Prostate gland (tissue), 2 donors: ENCODE data around the gene HIBCH. TPM values are rescaled to one million over a fixed set of nuclear protein-coding genes. Genes with fewer than 3 reads are reported as not detected.
"Not testable (repeated sequence)": the region's sequence is repeated elsewhere in the genome, so short reads cannot be mapped to it uniquely, and the experiment has no call there.

Experiments
- DNase-seq: peaks from one replicate; pipeline ENCODE4 v3.0.0-alpha.2; 2019; ENCODE audit warnings: low spot score
- H3K27ac ChIP-seq, 2 donors: fragments of 200-600 bp; sonication (generic); 2 replicates each; pipeline ENCODE4 v1.5.1; 2017 to 2019
- H3K27me3 ChIP-seq: fragments of 200-600 bp; sonication (generic); replicated peaks from 2 replicates; pipeline ENCODE4 v1.5.1; 2019; ENCODE audit not compliant: insufficient read depth
- H3K36me3 ChIP-seq, 2 donors: fragments of 200-600 bp; sonication (generic); 1 replicate in 1 of 2; 2 replicates in 1 of 2; pipeline versions ENCODE4 v1.5.1 to v1.8.1; 2017 to 2019
- H3K4me1 ChIP-seq: fragments of 200-600 bp; sonication (generic); replicated peaks from 2 replicates; pipeline ENCODE4 v1.5.1; 2019
- H3K4me3 ChIP-seq, 2 donors: fragments of 200-600 bp; sonication (generic); 2 replicates each; pipeline ENCODE4 v1.5.1; 2017 to 2019
- H3K9me3 ChIP-seq: fragments of 200-600 bp; sonication (generic); 2 replicates; pipeline ENCODE4 v1.5.1; 2017
- POLR2A ChIP-seq: fragments of 450-650 bp; IDR thresholded peaks from one replicate; pipeline ENCODE4 v1.6.1; 2016; ENCODE audit warnings: antibody characterized with exemption, mild to moderate bottlenecking
- POLR2AphosphoS5 ChIP-seq: sonication (generic); formaldehyde crosslinking; IDR thresholded peaks from one replicate; pipeline ENCODE4 v1.6.1; 2017; ENCODE audit warnings: antibody characterized with exemption
- WGBS: methylation state at CpG from one replicate; pipeline ENCODE4 v1.1.5; 2018; 5-methylcytosine and 5-hydroxymethylcytosine counted together
- intact Hi-C: fragments of 100-400 bp; cut with DNase I; formaldehyde crosslinking; loops from one replicate; pipeline ENCODE4 v1.14.2; 2022
- total RNA-seq, 2 donors: library from RNA; depleted of rRNA; stranded (reverse); fragments of >200 nt; gene quantifications; one replicate each; pipeline ENCODE4 v1.1.0, GENCODE V29; 2016
- TF ChIP-seq, protein P1 (sequence below), 4 experiments: fragments of 200-600 bp in 2 of 4; fragments of 450-650 bp in 2 of 4; sonication (generic) in 2 of 4; IDR thresholded peaks; 1 replicate in 3 of 4; 2 replicates in 1 of 4; pipeline ENCODE4 v1.5.1; 2016 to 2019; ENCODE audit warnings: antibody characterized with exemption in 4 of 4, mild to moderate bottlenecking in 2 of 4, moderate library complexity in 2 of 4

HIBCH gene
- total RNA-seq, 2 donors from 2014 or later: 25.3 to 27.8 TPM

- Histone ChIP-seq H3K27ac (no peak overlapping the region), H3K27me3 (no peaks in the 10 kb centered on the region), H3K4me1 (no peaks in the 10 kb centered on the region), H3K9me3 (no peaks in the 10 kb centered on the region), H3K36me3 (no peaks in the 10 kb centered on the region), H3K4me3 (no peak overlapping the region)
- no peak for DNase-seq
- TF ChIP-seq, protein P1, sequence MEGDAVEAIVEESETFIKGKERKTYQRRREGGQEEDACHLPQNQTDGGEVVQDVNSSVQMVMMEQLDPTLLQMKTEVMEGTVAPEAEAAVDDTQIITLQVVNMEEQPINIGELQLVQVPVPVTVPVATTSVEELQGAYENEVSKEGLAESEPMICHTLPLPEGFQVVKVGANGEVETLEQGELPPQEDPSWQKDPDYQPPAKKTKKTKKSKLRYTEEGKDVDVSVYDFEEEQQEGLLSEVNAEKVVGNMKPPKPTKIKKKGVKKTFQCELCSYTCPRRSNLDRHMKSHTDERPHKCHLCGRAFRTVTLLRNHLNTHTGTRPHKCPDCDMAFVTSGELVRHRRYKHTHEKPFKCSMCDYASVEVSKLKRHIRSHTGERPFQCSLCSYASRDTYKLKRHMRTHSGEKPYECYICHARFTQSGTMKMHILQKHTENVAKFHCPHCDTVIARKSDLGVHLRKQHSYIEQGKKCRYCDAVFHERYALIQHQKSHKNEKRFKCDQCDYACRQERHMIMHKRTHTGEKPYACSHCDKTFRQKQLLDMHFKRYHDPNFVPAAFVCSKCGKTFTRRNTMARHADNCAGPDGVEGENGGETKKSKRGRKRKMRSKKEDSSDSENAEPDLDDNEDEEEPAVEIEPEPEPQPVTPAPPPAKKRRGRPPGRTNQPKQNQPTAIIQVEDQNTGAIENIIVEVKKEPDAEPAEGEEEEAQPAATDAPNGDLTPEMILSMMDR (IDR thresholded peaks at IDR 0.05): no peak
- TF ChIP-seq POLR2A (no peak), POLR2AphosphoS5 (no peak)
- 74% methylated on average over 1 of the region's 1 CpG for WGBS
- intact Hi-C loops: no loop called here
Observed at GRCh38 chr2:190338453-190338852, 18.8 kb upstream of the HIBCH start.

- no peaks in the 10 kb centered on the region for H3K27me3 ChIP-seq
- H3K9me3 ChIP-seq: no peaks in the 10 kb centered on the region
- no peak for DNase-seq
- H3K27ac ChIP-seq: no peak overlapping the region
- no peak overlapping the region for H3K4me3 ChIP-seq
- H3K36me3 ChIP-seq: no peaks in the 10 kb centered on the region
- TF ChIP-seq, protein P1 (IDR thresholded peaks at IDR 0.05): no peak
- TF ChIP-seq POLR2A: no peak
- TF ChIP-seq POLR2AphosphoS5: no peak
- whole genome bisulfite sequencing: over 99% methylated on average over 2 of the region's 2 CpGs
- no peaks in the 10 kb centered on the region for H3K4me1 ChIP-seq
- intact Hi-C loops: no loop called here
Observed at GRCh38 chr2:190336420-190336819, 16.8 kb upstream of the HIBCH start.

DNA sequence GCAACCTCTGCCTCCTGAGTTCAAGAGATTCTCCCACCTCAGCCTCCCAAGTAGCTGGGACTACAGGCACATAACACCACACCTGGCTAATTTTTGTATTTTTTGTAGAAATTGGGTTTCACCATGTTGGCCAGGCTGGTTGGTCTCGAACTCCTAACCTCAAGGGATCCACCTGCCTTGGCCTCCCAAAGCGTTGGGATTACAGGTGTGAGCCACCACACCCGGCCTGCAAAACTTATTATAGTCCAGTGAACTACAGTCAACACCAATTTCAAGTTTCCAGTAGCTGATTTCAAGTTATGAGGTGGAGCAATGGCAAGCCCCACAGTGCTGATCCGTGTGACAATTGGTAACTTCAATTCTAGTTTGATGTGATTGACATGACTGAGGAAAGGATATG lies 16.0 kb upstream of the HIBCH start:
- H3K9me3 ChIP-seq, H3K27ac ChIP-seq, intact Hi-C loops: not testable (repeated sequence)

DNA sequence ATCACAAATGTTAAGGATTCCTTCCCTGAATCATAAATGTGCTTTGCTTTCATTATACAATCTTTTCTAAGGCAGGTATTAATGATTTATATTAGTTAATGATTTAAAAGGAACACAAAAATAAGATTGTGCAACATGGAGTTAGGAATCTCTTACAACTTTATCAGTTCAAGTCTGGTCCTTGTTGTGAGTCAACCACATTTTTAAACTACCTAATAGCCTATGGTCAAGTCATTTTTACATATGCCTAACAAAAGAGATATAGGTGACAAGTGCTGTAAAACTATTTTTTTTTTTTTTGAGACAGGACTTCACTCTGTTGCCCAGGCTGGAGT lies 15.6 kb upstream of the HIBCH start:
- no peak overlapping the region for H3K4me3 ChIP-seq
- intact Hi-C loops: no loop called here
- DNase-seq: no peak
- no peaks in the 10 kb centered on the region for H3K4me1 ChIP-seq
- no peaks in the 10 kb centered on the region for H3K9me3 ChIP-seq
- TF ChIP-seq POLR2AphosphoS5: no peak
- no peak for TF ChIP-seq POLR2A
- TF ChIP-seq, protein P1 (IDR thresholded peaks at IDR 0.05): no peak
- H3K27me3 ChIP-seq: no peaks in the 10 kb centered on the region
- H3K36me3 ChIP-seq: no peaks in the 10 kb centered on the region
- no peak overlapping the region for H3K27ac ChIP-seq

More for the DNA sequence above, 16.0 kb upstream of the HIBCH start:
- H3K36me3 ChIP-seq, DNase-seq, H3K4me1 ChIP-seq, H3K27me3 ChIP-seq, H3K4me3 ChIP-seq: not testable (repeated sequence)
- 94% methylated on average over 4 of the region's 4 CpGs for WGBS

DNA sequence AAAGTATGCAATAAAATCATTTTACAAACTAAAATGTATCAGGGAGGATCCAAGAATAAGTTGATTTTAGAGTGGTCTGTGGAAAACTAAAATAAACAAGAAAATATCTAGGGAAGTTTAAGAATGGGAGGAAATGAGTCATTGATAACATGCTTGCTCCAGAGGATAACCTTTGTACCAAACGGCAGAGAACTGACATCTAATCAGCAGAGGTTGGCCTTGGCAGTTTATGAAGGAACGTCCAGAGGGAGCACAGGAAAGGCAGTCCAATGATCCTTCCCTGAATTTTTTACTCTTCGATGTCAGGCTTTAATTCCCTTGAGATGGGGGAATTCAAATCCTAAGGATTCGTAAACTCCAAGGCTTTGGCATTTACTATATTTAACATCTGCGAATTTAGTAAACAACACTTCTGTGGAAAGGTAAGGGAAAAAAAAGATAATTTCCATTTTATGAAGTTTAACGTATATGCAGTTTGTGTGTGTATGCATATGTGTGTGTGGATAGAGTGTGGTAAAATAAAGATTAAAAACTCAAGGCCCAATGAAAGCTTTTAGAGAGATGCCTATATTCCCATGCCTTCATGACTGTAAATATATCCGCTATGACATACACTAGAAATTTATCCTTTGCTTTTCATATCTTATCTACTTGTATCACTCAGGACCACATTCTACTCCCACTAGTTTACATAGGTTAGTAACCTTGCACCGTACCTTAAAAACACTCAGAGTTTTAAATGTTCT lies 15.0 kb upstream of the HIBCH start:
- Histone ChIP-seq H3K9me3 (no peaks in the 10 kb centered on the region), H3K27ac (no peak overlapping the region), H3K27me3 (no peaks in the 10 kb centered on the region), H3K36me3 (no peaks in the 10 kb centered on the region), H3K4me3 (no peak overlapping the region), H3K4me1 (no peaks in the 10 kb centered on the region)
- intact Hi-C loops: no loop called here
- DNase-seq: no peak
- TF ChIP-seq, protein P1 (IDR thresholded peaks at IDR 0.05): no peak
- no peak for TF ChIP-seq POLR2A
- TF ChIP-seq POLR2AphosphoS5: no peak
- 76% methylated on average over 8 of the region's 8 CpGs for WGBS
